Right lobe of liver (tissue), 6 donors: ENCODE data around the gene PDE7B. TPM values are rescaled to one million over a fixed set of nuclear protein-coding genes. Genes with fewer than 3 reads are reported as not detected.
A peak's percentile ranks its signal among the peaks of the same experiment; 100 is the strongest.

Source experiments
- ATAC-seq, 4 donors: fragments of 200-7000 bp; cut with Tn5 transposase; one replicate each; pipeline ENCODE4 v1.9.1; 2020; ENCODE audit warnings: mild to moderate bottlenecking in 4 of 4, moderate library complexity in 4 of 4
- DNase-seq, 3 donors: peaks; one replicate each; pipeline ENCODE4 v3.0.0-alpha.2; 2020
- H3K27ac ChIP-seq, 3 donors: fragments of 200-600 bp; one replicate each; pipeline ENCODE4 v1.8.0; 2022
- H3K27me3 ChIP-seq, 2 donors: fragments of 200-600 bp; one replicate each; pipeline ENCODE4 v1.8.0; 2022
- H3K36me3 ChIP-seq, 4 donors: fragments of 200-600 bp; sonication (generic) in 1 of 4; one replicate each; pipeline versions ENCODE4 v1.5.1 to v1.8.0; 2017 to 2022; ENCODE audit warnings: control low read depth in 1 of 4
- H3K4me1 ChIP-seq, 4 donors: fragments of 200-600 bp; sonication (generic) in 1 of 4; one replicate each; pipeline versions ENCODE4 v1.5.1 to v1.8.0; 2017 to 2022; ENCODE audit warnings: control low read depth in 1 of 4
- H3K4me3 ChIP-seq, 3 donors: fragments of 200-600 bp; one replicate each; pipeline ENCODE4 v1.8.0; 2022
- H3K9me3 ChIP-seq, 4 donors: fragments of 200-600 bp; sonication (generic) in 1 of 4; one replicate each; pipeline versions ENCODE4 v1.5.1 to v1.8.0; 2017 to 2022; ENCODE audit warnings: control low read depth in 1 of 4
- CTCF ChIP-seq, 4 donors: fragments of 200-600 bp in 3 of 4; fragments of 450-650 bp in 1 of 4; IDR thresholded peaks; one replicate each; pipeline versions ENCODE4 v1.5.1 to v1.8.0; 2016 to 2022; ENCODE audit warnings: antibody characterized with exemption in 4 of 4, mild to moderate bottlenecking in 2 of 4
- POLR2A ChIP-seq: fragments of 450-650 bp; IDR thresholded peaks from one replicate; pipeline ENCODE4 v1.6.1; 2017; ENCODE audit warnings: antibody characterized with exemption, mild to moderate bottlenecking
- WGBS: methylation state at CpG from one replicate; pipeline ENCODE4 v1.1.6; 2018; ENCODE audit warnings: low coverage, low lambda C conversion rate; ENCODE audit not compliant: insufficient coverage; ENCODE audit errors: missing lambda C conversion rate; 5-methylcytosine and 5-hydroxymethylcytosine counted together
- intact Hi-C, 2 donors: fragments of 100-400 bp; cut with DNase I; formaldehyde crosslinking; loops; one replicate each; pipeline versions ENCODE4 v1.11.2 to v1.14.1; 2022
- long read RNA-seq: library from polyadenylated mRNA; unstranded; transcript quantifications from one replicate; pipeline ENCODE4 v2.0.0, GENCODE V29; 2019
- total RNA-seq, 6 experiments: library from RNA; depleted of rRNA in 2 of 6; stranded (reverse); fragments of >200 nt in 2 of 6; fragmentation: NEBNext Ultra II Directional in 3 of 6; extraction: Animal tissue kit (Norgen Biotek cat#: 25700) in 3 of 6; gene quantifications; one replicate each; pipeline versions ENCODE4 v1.1.0 to v1.2.4, GENCODE V29; 2016 to 2023
- donor health status: DM: no; HTN: yes; CAD: no.
- donor health status: DM: no; HTN: no; CAD: no.
- donor health status: DM: no; HTN: no; CAD: no.
- donor health status: DM: no; HTN: yes; CAD: no.
- donor health status: DM: no; HTN: yes; CAD: no.

PDE7B gene
- 1 to 10 TPM; 1.1 to 5.1 (median 1.9) TPM for total RNA-seq
- long read RNA-seq, partial matches to known transcripts, result 0 of 1 reads
- long read RNA-seq, other reads (novel, unspliced or antisense), result 1 of 1 reads

- 9% methylated on average over 12 of the region's 12 CpGs for WGBS
- H3K4me3 ChIP-seq, result peak within 1 kb of the TSS; percentile 15 to 48 (median 25)
- no peaks in the 10 kb centered on the region for H3K36me3 ChIP-seq
- DNase-seq (peak; percentile 87 to 93 (median 90)), ATAC-seq (peak; percentile 98 to 99 (median 98))
- H3K27me3 ChIP-seq, result no peaks in the 10 kb centered on the region
- TF ChIP-seq CTCF (IDR thresholded peaks at IDR 0.05), result no peak
- peak; percentile 78 for TF ChIP-seq POLR2A
- H3K9me3 ChIP-seq, result no peaks in the 10 kb centered on the region
- intact Hi-C loops, result no loop called here
- H3K27ac ChIP-seq, result peak within 1 kb of the TSS; percentile 39 to 77 (median 58)
- peaks cover 0 to 17% (median 3%) of the 10 kb centered on the region in 4 donors for H3K4me1 ChIP-seq
Observed at GRCh38 chr6:135851442-135852271, at the start of gene PDE7B. TSS of gene PDE7B (plus strand) at chr6:135851701.

GRCh38 chr6:135801755-135802465 lies 49.6 kb upstream of the PDE7B start:
- DNase-seq, result no peak
- no peaks in the 10 kb centered on the region for H3K36me3 ChIP-seq
- TF ChIP-seq CTCF (IDR thresholded peaks at IDR 0.05) (no peak), POLR2A (no peak)
- H3K27ac ChIP-seq, result no peak overlapping the region
- H3K9me3 ChIP-seq, result no peaks in the 10 kb centered on the region
- no peaks in the 10 kb centered on the region for H3K4me1 ChIP-seq
- ATAC-seq, result no peak
- no peak overlapping the region for H3K4me3 ChIP-seq
- intact Hi-C loops, result no loop called here
- H3K27me3 ChIP-seq, result no peaks in the 10 kb centered on the region
- WGBS, result 100% methylated on average over 2 of the region's 2 CpGs

GRCh38 chr6:135810486-135810885 lies 41.0 kb upstream of the PDE7B start:
- Histone ChIP-seq H3K27ac (no peak overlapping the region), H3K4me3 (no peak overlapping the region), H3K9me3 (no peaks in the 10 kb centered on the region), H3K27me3 (no peaks in the 10 kb centered on the region), H3K36me3 (no peaks in the 10 kb centered on the region), H3K4me1 (peaks cover 0 to 14% (median 4%) of the 10 kb centered on the region in 4 donors)
- 83% methylated on average over 5 of the region's 5 CpGs for WGBS
- TF ChIP-seq POLR2A, result no peak
- no peak for TF ChIP-seq CTCF (IDR thresholded peaks at IDR 0.05)
- intact Hi-C loops, result no loop called here
- ATAC-seq (no peak), DNase-seq (no peak)

GRCh38 chr6:135811170-135811569 lies 40.3 kb upstream of the PDE7B start:
- ATAC-seq, result no peak
- TF ChIP-seq POLR2A, result no peak
- no peak for TF ChIP-seq CTCF (IDR thresholded peaks at IDR 0.05)
- Histone ChIP-seq H3K9me3 (no peaks in the 10 kb centered on the region), H3K4me1 (peaks cover 0 to 14% (median 4%) of the 10 kb centered on the region in 4 donors), H3K27ac (no peak overlapping the region), H3K36me3 (no peaks in the 10 kb centered on the region), H3K27me3 (no peaks in the 10 kb centered on the region), H3K4me3 (no peak overlapping the region)
- intact Hi-C loops, result no loop called here
- no peak for DNase-seq
- WGBS, result 100% methylated on average over 1 of the region's 2 CpGs
